CD4-positive, alpha-beta T cell treated with Interleukin-17A for 4 hours (primary cell): ENCODE results near the gene IRX6.

ENCODE experiments used
- DNase-seq: peaks from one replicate; pipeline ENCODE4 v3.0.0-alpha.2; 2020; ENCODE audit warnings: mixed read lengths

Gene IRX6

GRCh38 chr16:55323637-55324271, at the start of gene IRX6:
TSS of gene IRX6 (plus strand) at chr16:55324203. CDS start at chr16:55325092, 889 bp downstream.
- DNase-seq, result no peak

GRCh38 chr16:55274391-55274790, 49.6 kb upstream of the IRX6 start:
- DNase-seq, result no peak

GRCh38 chr16:55275167-55275566, 48.8 kb upstream of the IRX6 start:
- no peak for DNase-seq

- no peak for DNase-seq
Observed at GRCh38 chr16:55275869-55276268, 48.1 kb upstream of the IRX6 start.

GRCh38 chr16:55277536-55277935, 46.5 kb upstream of the IRX6 start:
- no peak for DNase-seq

- no peak for DNase-seq
Observed at GRCh38 chr16:55279598-55279997, 44.4 kb upstream of the IRX6 start.

GRCh38 chr16:55280587-55280986, 43.4 kb upstream of the IRX6 start:
- no peak for DNase-seq

- no peak for DNase-seq
Observed at GRCh38 chr16:55282441-55282840, 41.6 kb upstream of the IRX6 start.

GRCh38 chr16:55283812-55284717, 39.9 kb upstream of the IRX6 start:
- no peak for DNase-seq

GRCh38 chr16:55284718-55285099, 39.3 kb upstream of the IRX6 start:
- DNase-seq, result no peak

- DNase-seq, result no peak
Observed at GRCh38 chr16:55285586-55285985, 38.4 kb upstream of the IRX6 start.

- DNase-seq, result no peak
Observed at GRCh38 chr16:55289353-55289752, 34.6 kb upstream of the IRX6 start.

GRCh38 chr16:55291847-55292246, 32.2 kb upstream of the IRX6 start:
- DNase-seq, result no peak

- DNase-seq, result no peak
Observed at GRCh38 chr16:55292491-55292890, 31.5 kb upstream of the IRX6 start.

GRCh38 chr16:55294129-55294528, 29.9 kb upstream of the IRX6 start:
- no peak for DNase-seq

- DNase-seq, result no peak
Observed at GRCh38 chr16:55294931-55295342, 29.1 kb upstream of the IRX6 start.

- DNase-seq, result no peak
Observed at GRCh38 chr16:55297062-55297909, 26.7 kb upstream of the IRX6 start.

GRCh38 chr16:55297910-55298479, 26.0 kb upstream of the IRX6 start:
- DNase-seq, result no peak

GRCh38 chr16:55301385-55302008, 22.5 kb upstream of the IRX6 start:
- no peak for DNase-seq

GRCh38 chr16:55302635-55303034, 21.4 kb upstream of the IRX6 start:
- no peak for DNase-seq

- DNase-seq, result no peak
Observed at GRCh38 chr16:55308973-55309372, 15.0 kb upstream of the IRX6 start.

GRCh38 chr16:55322327-55322726, 1.7 kb upstream of the IRX6 start:
- no peak for DNase-seq
